Osteoblast (primary cell): ENCODE results near the gene ESPN. TPM values are rescaled to one million over a fixed set of nuclear protein-coding genes. Genes with fewer than 3 reads are reported as not detected.
A peak's percentile ranks its signal among the peaks of the same experiment; 100 is the strongest.

Experiments used
- DNase-seq: peaks from one replicate; pipeline ENCODE4 v3.0.0; 2011; ENCODE audit warnings: low spot score, mixed read lengths; ENCODE audit not compliant: insufficient read length; ENCODE audit errors: missing footprints
- H2AFZ ChIP-seq: 2 replicates; pipeline ENCODE4 v1.6.0; 2011; ENCODE audit warnings: mild to moderate bottlenecking, low read length
- H3K27ac ChIP-seq: 2 replicates; pipeline ENCODE4 v1.5.1; 2011; ENCODE audit warnings: mild to moderate bottlenecking, low read depth, low read length, moderate library complexity
- H3K27me3 ChIP-seq: 2 replicates; pipeline ENCODE4 v1.6.0; 2012; ENCODE audit warnings: mild to moderate bottlenecking, control low read depth, inconsistent platforms, low read length, moderate library complexity; ENCODE audit not compliant: insufficient read depth
- H3K36me3 ChIP-seq: 2 replicates; pipeline ENCODE4 v1.5.1; 2011; ENCODE audit warnings: mild to moderate bottlenecking, low read length, control low read depth, moderate library complexity; ENCODE audit not compliant: insufficient read depth
- H3K4me1 ChIP-seq: 2 replicates; pipeline ENCODE4 v1.5.1; 2011; ENCODE audit warnings: mild to moderate bottlenecking, low read length, control low read depth, moderate library complexity; ENCODE audit not compliant: insufficient read depth
- H3K4me2 ChIP-seq: 2 replicates; pipeline ENCODE4 v1.6.0; 2011; ENCODE audit warnings: mild to moderate bottlenecking, low read length; ENCODE audit not compliant: insufficient read depth
- H3K4me3 ChIP-seq: fragments of 200-600 bp; sonication (generic); 3 replicates; pipeline ENCODE4 v1.5.1; 2012; ENCODE audit warnings: mild to moderate bottlenecking, low read length, inconsistent platforms; ENCODE audit not compliant: insufficient read depth
- H3K79me2 ChIP-seq: 2 replicates; pipeline ENCODE4 v1.6.0; 2012; ENCODE audit warnings: mild to moderate bottlenecking, low read length, control low read depth, inconsistent platforms; ENCODE audit not compliant: insufficient read depth
- H3K9me3 ChIP-seq: 2 replicates; pipeline ENCODE4 v1.5.1; 2011; ENCODE audit warnings: low read depth, low read length, control low read depth
- H4K20me1 ChIP-seq: 2 replicates; pipeline ENCODE4 v1.6.0; 2012; ENCODE audit warnings: mild to moderate bottlenecking, low read length, control low read depth; ENCODE audit not compliant: insufficient read depth
- total RNA-seq: library from RNA; depleted of rRNA; stranded (reverse); fragments of >200 nt; gene quantifications from 2 replicates; pipeline ENCODE4 v1.2.3, GENCODE V29; 2012
- TF ChIP-seq, protein P1 (sequence below): IDR thresholded peaks from 2 replicates; pipeline ENCODE4 v1.5.1; 2011; ENCODE audit warnings: mild to moderate bottlenecking, low read depth, low read length, moderate library complexity; ENCODE audit errors: extremely low read depth

ESPN gene
- total RNA-seq, 1 donor, result not detected

DNA sequence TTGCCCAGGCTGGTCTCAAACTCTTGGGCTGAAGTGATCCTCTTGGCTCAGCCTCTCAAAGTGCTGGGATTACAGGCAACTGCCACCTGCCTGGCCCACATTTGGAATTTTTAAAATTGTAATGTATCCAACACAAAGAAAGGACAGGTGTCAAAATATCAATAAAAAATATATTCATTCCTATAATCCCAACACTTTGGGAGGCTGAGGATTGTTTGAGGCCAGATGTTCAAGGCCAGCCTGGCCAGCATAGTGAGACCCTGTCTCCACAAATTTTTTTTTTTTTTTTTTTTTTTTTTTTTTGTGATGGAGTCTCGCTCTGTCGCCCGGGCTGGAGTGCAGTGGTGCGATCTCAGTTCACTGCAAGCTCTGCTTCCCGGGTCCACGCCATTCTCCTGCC lies 14.8 kb upstream of the ESPN start:
- no peaks in the 10 kb centered on the region for H3K79me2 ChIP-seq
- TF ChIP-seq, protein P1, sequence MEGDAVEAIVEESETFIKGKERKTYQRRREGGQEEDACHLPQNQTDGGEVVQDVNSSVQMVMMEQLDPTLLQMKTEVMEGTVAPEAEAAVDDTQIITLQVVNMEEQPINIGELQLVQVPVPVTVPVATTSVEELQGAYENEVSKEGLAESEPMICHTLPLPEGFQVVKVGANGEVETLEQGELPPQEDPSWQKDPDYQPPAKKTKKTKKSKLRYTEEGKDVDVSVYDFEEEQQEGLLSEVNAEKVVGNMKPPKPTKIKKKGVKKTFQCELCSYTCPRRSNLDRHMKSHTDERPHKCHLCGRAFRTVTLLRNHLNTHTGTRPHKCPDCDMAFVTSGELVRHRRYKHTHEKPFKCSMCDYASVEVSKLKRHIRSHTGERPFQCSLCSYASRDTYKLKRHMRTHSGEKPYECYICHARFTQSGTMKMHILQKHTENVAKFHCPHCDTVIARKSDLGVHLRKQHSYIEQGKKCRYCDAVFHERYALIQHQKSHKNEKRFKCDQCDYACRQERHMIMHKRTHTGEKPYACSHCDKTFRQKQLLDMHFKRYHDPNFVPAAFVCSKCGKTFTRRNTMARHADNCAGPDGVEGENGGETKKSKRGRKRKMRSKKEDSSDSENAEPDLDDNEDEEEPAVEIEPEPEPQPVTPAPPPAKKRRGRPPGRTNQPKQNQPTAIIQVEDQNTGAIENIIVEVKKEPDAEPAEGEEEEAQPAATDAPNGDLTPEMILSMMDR, result no peak
- no peaks in the 10 kb centered on the region for H3K36me3 ChIP-seq
- H3K9me3 ChIP-seq, result no peaks in the 10 kb centered on the region
- H3K27ac ChIP-seq, result no peak overlapping the region
- H3K4me1 ChIP-seq, result peaks cover 3% of the 10 kb centered on the region
- no peak overlapping the region for H2AFZ ChIP-seq
- no peak overlapping the region for H3K4me3 ChIP-seq
- H3K4me2 ChIP-seq, result no peak overlapping the region
- peaks cover 36% of the 10 kb centered on the region for H3K27me3 ChIP-seq
- no peak for DNase-seq
- no peaks in the 10 kb centered on the region for H4K20me1 ChIP-seq

DNA sequence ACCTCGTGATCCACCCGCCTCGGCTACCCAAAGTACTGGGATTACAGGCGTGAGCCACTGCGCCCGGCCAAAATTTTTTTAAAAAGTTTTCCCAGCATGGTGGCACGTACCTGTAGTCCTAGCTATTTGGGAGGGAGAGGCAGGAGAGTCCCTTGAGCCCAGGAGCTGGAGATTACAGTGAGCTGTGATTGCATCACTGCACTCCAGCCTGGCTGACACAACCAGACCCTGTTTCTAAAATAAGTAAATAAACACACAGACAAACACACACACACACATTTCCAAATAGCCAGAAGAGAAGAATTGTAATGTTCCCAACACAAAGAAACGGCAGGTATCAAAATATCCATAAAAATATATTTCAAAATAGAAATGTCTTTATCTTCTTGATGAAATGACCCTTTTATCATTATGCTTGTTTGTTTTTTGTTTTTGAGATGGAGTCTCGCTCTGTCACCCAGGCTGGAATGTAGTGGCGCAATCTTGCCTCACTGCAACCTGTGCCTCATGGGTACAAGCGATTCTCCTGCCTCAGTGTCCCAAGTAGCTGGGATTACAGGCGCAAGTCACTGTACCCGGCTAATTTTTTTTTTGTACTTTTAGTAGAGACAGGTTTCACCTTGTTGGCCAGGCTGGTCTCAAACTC lies 14.2 kb upstream of the ESPN start:
- no peaks in the 10 kb centered on the region for H4K20me1 ChIP-seq
- no peaks in the 10 kb centered on the region for H3K9me3 ChIP-seq
- H3K27ac ChIP-seq, result no peak overlapping the region
- H3K4me3 ChIP-seq, result no peak overlapping the region
- H3K79me2 ChIP-seq, result no peaks in the 10 kb centered on the region
- H3K27me3 ChIP-seq, result peaks cover 37% of the 10 kb centered on the region
- no peak overlapping the region for H3K4me2 ChIP-seq
- no peak overlapping the region for H2AFZ ChIP-seq
- DNase-seq, result no peak
- H3K4me1 ChIP-seq, result peaks cover 6% of the 10 kb centered on the region
- TF ChIP-seq, protein P1, result no peak
- no peaks in the 10 kb centered on the region for H3K36me3 ChIP-seq

DNA sequence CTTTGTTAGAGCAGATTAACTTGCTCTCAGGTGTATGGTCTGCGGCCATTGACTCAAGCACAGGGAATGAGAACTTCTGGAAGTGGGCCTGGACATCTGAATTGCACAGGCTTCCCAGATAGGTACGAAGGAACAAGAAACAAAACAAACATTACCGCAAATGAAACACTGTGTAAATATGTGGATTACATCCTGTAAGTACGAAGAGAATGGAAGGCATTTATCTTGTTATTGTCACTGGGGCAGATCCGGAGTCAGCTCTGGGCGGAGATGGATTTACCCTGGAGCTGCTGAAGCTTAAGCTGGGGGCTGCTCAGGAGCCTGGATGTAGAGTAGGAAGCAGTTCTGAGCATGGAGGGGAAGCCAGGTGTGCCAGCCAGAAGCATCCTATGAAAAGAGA lies 11.7 kb upstream of the ESPN start:
- Histone ChIP-seq H2AFZ (no peak overlapping the region), H3K4me3 (no peak overlapping the region), H3K27ac (no peak overlapping the region), H3K27me3 (peaks cover 63% of the 10 kb centered on the region), H3K9me3 (no peaks in the 10 kb centered on the region), H3K4me2 (no peak overlapping the region), H4K20me1 (no peaks in the 10 kb centered on the region), H3K4me1 (peaks cover 6% of the 10 kb centered on the region), H3K79me2 (no peaks in the 10 kb centered on the region), H3K36me3 (no peaks in the 10 kb centered on the region)
- DNase-seq, result no peak
- TF ChIP-seq, protein P1, result no peak

DNA sequence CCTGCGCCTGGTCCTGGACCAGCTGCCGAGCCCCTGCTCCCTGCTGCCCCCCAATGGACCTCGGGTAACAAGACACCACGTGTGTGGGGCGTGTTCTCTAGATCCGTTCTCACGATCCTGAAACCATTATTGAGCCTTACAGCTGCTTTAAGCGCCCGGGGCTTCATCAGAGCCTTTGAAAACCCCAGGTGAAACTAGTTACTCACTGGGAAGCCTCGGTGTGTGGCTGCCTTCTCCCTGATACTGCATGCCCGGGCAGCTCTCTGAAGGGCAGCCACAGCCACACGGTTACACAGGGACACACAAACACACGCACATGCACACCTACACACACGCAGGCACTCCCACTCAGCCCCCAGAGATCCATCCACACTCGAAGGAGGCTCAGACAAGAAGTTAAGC lies 10.1 kb upstream of the ESPN start:
- H2AFZ ChIP-seq, result peak overlapping the region; percentile 76
- H3K4me3 ChIP-seq, result peak overlapping the region; percentile 18
- H3K27me3 ChIP-seq, result peaks cover 70% of the 10 kb centered on the region
- H3K36me3 ChIP-seq, result no peaks in the 10 kb centered on the region
- no peaks in the 10 kb centered on the region for H3K9me3 ChIP-seq
- peak; percentile 94 for DNase-seq
- TF ChIP-seq, protein P1, result peak; percentile 59
- H4K20me1 ChIP-seq, result no peaks in the 10 kb centered on the region
- peak overlapping the region; percentile 42 for H3K4me2 ChIP-seq
- H3K4me1 ChIP-seq, result peaks cover 6% of the 10 kb centered on the region
- no peaks in the 10 kb centered on the region for H3K79me2 ChIP-seq
- H3K27ac ChIP-seq, result no peak overlapping the region
